Measurements from ENCODE around the gene WWOX.

- TF ChIP-seq TAF1 (IDR thresholded peaks at IDR 0.05; ENCODE audit: borderline replicate concordance, insufficient read depth, low read length) (no peak), POLR2AphosphoS5 (IDR thresholded peaks at IDR 0.05; ENCODE audit: low read depth, low read length) (no peak), SIN3A (IDR thresholded peaks at IDR 0.05; ENCODE audit: borderline replicate concordance, insufficient read depth, low read length) (no peak), REST (IDR thresholded peaks at IDR 0.05; ENCODE audit: insufficient read depth in 1 of 2, low read depth in 2 of 2, low read length in 2 of 2) (no peak), FOXP2 (optimal IDR thresholded peaks at IDR 0.05; ENCODE audit: borderline replicate concordance, extremely low read depth, extremely low read length, insufficient read depth) (no peak)
Measured at GRCh38 chr16:78987666-78988065, 888.2 kb downstream of the WWOX start.
